Testis (tissue), 2 donors: ENCODE results near the gene MEF2C.

ENCODE experiments used
- POLR2A ChIP-seq: fragments of 450-650 bp; IDR thresholded peaks from one replicate; pipeline ENCODE4 v1.6.1; 2017; ENCODE audit warnings: antibody characterized with exemption, mild to moderate bottlenecking, moderate library complexity
- TF ChIP-seq, protein P1 (sequence below), 3 experiments: fragments of 450-650 bp in 2 of 3; fragments of 200-600 bp in 1 of 3; sonication (generic) in 1 of 3; IDR thresholded peaks; one replicate each; pipeline ENCODE4 v1.5.1; 2016 to 2019; ENCODE audit warnings: antibody characterized with exemption in 3 of 3, mild to moderate bottlenecking in 2 of 3, moderate library complexity in 1 of 3

DNA sequence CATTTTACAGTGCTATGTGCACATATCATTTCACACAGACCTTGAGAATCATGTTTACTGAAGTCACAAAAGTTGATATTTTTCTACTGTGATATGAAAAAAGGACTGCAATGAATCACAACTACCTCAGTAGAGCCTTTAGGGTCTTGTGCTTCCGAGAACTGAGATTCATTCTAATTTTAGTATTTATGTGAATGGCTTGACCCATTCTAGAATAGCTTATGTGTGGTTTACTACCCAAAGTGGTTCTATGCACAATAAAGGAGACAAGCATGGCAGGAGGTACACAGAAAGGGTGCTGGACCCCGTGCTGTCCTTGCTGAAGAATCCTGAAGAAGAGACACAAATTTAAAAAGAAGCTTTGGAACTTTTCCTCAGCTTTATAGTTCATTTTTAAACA lies 28.2 kb downstream of the MEF2C start:
- TF ChIP-seq, protein P1, sequence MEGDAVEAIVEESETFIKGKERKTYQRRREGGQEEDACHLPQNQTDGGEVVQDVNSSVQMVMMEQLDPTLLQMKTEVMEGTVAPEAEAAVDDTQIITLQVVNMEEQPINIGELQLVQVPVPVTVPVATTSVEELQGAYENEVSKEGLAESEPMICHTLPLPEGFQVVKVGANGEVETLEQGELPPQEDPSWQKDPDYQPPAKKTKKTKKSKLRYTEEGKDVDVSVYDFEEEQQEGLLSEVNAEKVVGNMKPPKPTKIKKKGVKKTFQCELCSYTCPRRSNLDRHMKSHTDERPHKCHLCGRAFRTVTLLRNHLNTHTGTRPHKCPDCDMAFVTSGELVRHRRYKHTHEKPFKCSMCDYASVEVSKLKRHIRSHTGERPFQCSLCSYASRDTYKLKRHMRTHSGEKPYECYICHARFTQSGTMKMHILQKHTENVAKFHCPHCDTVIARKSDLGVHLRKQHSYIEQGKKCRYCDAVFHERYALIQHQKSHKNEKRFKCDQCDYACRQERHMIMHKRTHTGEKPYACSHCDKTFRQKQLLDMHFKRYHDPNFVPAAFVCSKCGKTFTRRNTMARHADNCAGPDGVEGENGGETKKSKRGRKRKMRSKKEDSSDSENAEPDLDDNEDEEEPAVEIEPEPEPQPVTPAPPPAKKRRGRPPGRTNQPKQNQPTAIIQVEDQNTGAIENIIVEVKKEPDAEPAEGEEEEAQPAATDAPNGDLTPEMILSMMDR (IDR thresholded peaks at IDR 0.05), result no peak
- TF ChIP-seq POLR2A, result no peak
